Limb (tissue), 2 donors: ENCODE data around the gene ERCC5.

Source experiments
- DNase-seq, 2 donors: peaks; one replicate each; pipeline ENCODE4 v3.0.0-alpha.2; 2016; ENCODE audit errors: extremely low spot score in 2 of 2

ERCC5 gene

GRCh38 chr13:102917019-102917418 is 71.2 kb downstream of the ERCC5 start:
- no peak for DNase-seq

- no peak for DNase-seq
These were observed 76.4 kb downstream of the ERCC5 start for GRCh38 chr13:102922184-102922583.
